Measurements from ENCODE around the gene FFAR4.

GRCh38 chr10:93568105-93568390, 1.6 kb downstream of the FFAR4 start:
- no peak for TF ChIP-seq SP1 (IDR thresholded peaks at IDR 0.05)
- TF ChIP-seq EGR1 (IDR thresholded peaks at IDR 0.05; ENCODE audit: low read depth in 2 of 2) = no peak
- TF ChIP-seq CTCF (IDR thresholded peaks at IDR 0.05; ENCODE audit: low read depth, low read length, missing input control) = no peak
- TF ChIP-seq JUND (IDR thresholded peaks at IDR 0.05) = no peak
- no peak for TF ChIP-seq GABPA (IDR thresholded peaks at IDR 0.05 in 1 of 2, conservative IDR thresholded peaks at IDR 0.05 in 1 of 2)
- TF ChIP-seq ATF3 (IDR thresholded peaks at IDR 0.05) = no peak
- no peak for TF ChIP-seq RXRA (IDR thresholded peaks at IDR 0.05)
- no peak for TF ChIP-seq MAX (IDR thresholded peaks at IDR 0.05)
- TF ChIP-seq RAD21 (IDR thresholded peaks at IDR 0.05) = no peak

Measured in liver (tissue), 3 donors.